ENCODE measurements around the gene IL31RA. TPM values are rescaled to one million over a fixed set of nuclear protein-coding genes. Genes with fewer than 3 reads are reported as not detected.

The IL31RA gene
- total and polyA plus RNA-seq, 10 of the 15 experiments (the other 5 are each of a cell fraction or from before 2014, with no cell fraction given): 0.03 to 0.31 (median 0.11) TPM; not detected in 2

DNA sequence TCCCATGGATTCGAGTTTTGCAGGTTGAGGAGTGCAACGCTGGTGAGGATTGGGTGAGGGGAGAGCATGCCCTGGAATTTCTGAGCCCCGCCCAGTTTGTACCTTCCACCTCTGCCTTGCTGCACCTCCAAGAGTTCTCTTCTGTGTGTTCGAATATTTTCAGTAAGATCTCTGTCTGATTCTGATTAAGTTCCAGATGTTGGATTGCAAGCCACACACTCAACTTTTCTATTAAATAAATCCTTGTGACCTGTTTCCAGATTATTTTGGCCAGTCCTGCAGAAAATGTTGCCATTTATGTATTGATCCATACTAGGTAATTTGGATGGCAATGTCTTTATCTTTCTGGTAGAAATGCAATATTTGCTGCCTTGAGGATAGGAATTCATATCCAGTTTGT is 54.1 kb downstream of the IL31RA start:
- RAD21 ChIA-PET (ENCODE audit: unreplicated experiment): interaction anchor here (1.3 kb wide), 1 partner anchor 14 kb away, joined by 3 read pairs; no protein-coding TSS in a partner anchor
- no TSS peak for BruUV-seq (replicated peaks)
- H3K36me3 ChIP-seq (ENCODE audit: control insufficient read depth in 2 of 2, insufficient read depth in 2 of 2, low read length in 1 of 2): no peaks in the 10 kb centered on the region
- no peak overlapping the region for H3K9ac ChIP-seq (ENCODE audit: control insufficient read depth, insufficient read depth, low read length)
- 64% methylated on average over 4 of the region's 4 CpGs for WGBS (ENCODE audit: insufficient coverage, insufficient replicate concordance, low lambda C conversion rate, missing lambda C conversion rate)
- POLR2A ChIA-PET: interaction anchor here (0.7 to 1.0 kb wide), 2 partner anchors 9 to 82 kb away, joined by 3 read pairs; no protein-coding TSS in a partner anchor
- no peaks in the 10 kb centered on the region for H4K20me1 ChIP-seq (ENCODE audit: control insufficient read depth, insufficient read depth)
- H2AFZ ChIP-seq (ENCODE audit: control insufficient read depth, low read depth, low read length): no peak overlapping the region
- no peak for DNase-seq (ENCODE audit: low read depth, low spot score)
- H3K27ac ChIP-seq (ENCODE audit: control insufficient read depth, insufficient read depth): no peak overlapping the region
- CTCF ChIA-PET: interaction anchor here (0.7 kb wide), 1 partner anchor 343 kb away, joined by 4 read pairs; no protein-coding TSS in a partner anchor
- in situ Hi-C loops (cut with MboI): no loop called here
- H3K4me2 ChIP-seq (ENCODE audit: control insufficient read depth, insufficient read depth): no peak overlapping the region
- no peaks in the 10 kb centered on the region for H3K79me2 ChIP-seq (ENCODE audit: control insufficient read depth, insufficient read depth, low read length)
- H3K9me3 ChIP-seq (replicated peaks; ENCODE audit: control insufficient read depth, insufficient read depth, low read length): no peaks in the 10 kb centered on the region
- intact Hi-C loops (cut with micrococcal nuclease; ENCODE audit: unreplicated experiment): loop anchor here (10.0 kb wide), 2 partner anchors 370 to 730 kb away; partner anchors contain the start of genes CDC20B and PLPP1
- ATAC-seq: no peak
- FAIRE-seq: no peak
- peaks cover 15% of the 10 kb centered on the region for H3K4me1 ChIP-seq (ENCODE audit: control insufficient read depth, insufficient read depth, low read length)
- H3K27me3 ChIP-seq (replicated peaks in 1 of 2; ENCODE audit: control insufficient read depth in 2 of 2, insufficient read depth in 2 of 2, low read length in 1 of 2): no peaks in the 10 kb centered on the region
- no peak overlapping the region for H3K4me3 ChIP-seq
- SMC1A ChIA-PET (ENCODE audit: uncharacterized antibody, unreplicated experiment): interaction anchor here (3.0 kb wide), 1 partner anchor 8 kb away, joined by 33 read pairs; no protein-coding TSS in a partner anchor
- TF ChIP-seq, protein P1, sequence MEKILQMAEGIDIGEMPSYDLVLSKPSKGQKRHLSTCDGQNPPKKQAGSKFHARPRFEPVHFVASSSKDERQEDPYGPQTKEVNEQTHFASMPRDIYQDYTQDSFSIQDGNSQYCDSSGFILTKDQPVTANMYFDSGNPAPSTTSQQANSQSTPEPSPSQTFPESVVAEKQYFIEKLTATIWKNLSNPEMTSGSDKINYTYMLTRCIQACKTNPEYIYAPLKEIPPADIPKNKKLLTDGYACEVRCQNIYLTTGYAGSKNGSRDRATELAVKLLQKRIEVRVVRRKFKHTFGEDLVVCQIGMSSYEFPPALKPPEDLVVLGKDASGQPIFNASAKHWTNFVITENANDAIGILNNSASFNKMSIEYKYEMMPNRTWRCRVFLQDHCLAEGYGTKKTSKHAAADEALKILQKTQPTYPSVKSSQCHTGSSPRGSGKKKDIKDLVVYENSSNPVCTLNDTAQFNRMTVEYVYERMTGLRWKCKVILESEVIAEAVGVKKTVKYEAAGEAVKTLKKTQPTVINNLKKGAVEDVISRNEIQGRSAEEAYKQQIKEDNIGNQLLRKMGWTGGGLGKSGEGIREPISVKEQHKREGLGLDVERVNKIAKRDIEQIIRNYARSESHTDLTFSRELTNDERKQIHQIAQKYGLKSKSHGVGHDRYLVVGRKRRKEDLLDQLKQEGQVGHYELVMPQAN (conservative IDR thresholded peaks at IDR 0.05): no peak
- TF ChIP-seq NR2C2 (IDR thresholded peaks at IDR 0.05; ENCODE audit: borderline replicate concordance, control insufficient read depth, insufficient read length, low read depth): no peak
- TF ChIP-seq, protein P2, sequence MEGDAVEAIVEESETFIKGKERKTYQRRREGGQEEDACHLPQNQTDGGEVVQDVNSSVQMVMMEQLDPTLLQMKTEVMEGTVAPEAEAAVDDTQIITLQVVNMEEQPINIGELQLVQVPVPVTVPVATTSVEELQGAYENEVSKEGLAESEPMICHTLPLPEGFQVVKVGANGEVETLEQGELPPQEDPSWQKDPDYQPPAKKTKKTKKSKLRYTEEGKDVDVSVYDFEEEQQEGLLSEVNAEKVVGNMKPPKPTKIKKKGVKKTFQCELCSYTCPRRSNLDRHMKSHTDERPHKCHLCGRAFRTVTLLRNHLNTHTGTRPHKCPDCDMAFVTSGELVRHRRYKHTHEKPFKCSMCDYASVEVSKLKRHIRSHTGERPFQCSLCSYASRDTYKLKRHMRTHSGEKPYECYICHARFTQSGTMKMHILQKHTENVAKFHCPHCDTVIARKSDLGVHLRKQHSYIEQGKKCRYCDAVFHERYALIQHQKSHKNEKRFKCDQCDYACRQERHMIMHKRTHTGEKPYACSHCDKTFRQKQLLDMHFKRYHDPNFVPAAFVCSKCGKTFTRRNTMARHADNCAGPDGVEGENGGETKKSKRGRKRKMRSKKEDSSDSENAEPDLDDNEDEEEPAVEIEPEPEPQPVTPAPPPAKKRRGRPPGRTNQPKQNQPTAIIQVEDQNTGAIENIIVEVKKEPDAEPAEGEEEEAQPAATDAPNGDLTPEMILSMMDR (IDR thresholded peaks at IDR 0.05 in 2 of 3, conservative IDR thresholded peaks at IDR 0.05 in 1 of 3; ENCODE audit: control insufficient read depth in 2 of 3, extremely low read depth in 1 of 3, insufficient read depth in 1 of 3, low read depth in 3 of 3, low read length in 3 of 3): no peak
- TF ChIP-seq TCF3 (IDR thresholded peaks at IDR 0.05; ENCODE audit: borderline replicate concordance, insufficient read depth, low read depth, low read length): no peak
- TF ChIP-seq, protein P3, sequence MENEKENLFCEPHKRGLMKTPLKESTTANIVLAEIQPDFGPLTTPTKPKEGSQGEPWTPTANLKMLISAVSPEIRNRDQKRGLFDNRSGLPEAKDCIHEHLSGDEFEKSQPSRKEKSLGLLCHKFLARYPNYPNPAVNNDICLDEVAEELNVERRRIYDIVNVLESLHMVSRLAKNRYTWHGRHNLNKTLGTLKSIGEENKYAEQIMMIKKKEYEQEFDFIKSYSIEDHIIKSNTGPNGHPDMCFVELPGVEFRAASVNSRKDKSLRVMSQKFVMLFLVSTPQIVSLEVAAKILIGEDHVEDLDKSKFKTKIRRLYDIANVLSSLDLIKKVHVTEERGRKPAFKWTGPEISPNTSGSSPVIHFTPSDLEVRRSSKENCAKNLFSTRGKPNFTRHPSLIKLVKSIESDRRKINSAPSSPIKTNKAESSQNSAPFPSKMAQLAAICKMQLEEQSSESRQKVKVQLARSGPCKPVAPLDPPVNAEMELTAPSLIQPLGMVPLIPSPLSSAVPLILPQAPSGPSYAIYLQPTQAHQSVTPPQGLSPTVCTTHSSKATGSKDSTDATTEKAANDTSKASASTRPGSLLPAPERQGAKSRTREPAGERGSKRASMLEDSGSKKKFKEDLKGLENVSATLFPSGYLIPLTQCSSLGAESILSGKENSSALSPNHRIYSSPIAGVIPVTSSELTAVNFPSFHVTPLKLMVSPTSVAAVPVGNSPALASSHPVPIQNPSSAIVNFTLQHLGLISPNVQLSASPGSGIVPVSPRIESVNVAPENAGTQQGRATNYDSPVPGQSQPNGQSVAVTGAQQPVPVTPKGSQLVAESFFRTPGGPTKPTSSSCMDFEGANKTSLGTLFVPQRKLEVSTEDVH (IDR thresholded peaks at IDR 0.05; ENCODE audit: low read depth, partially characterized antibody): no peak
- TF ChIP-seq SIN3A (IDR thresholded peaks at IDR 0.05; ENCODE audit: low read depth, low read length): no peak
- TF ChIP-seq ZNF622 (IDR thresholded peaks at IDR 0.05): no peak
- TF ChIP-seq GATAD2B (conservative IDR thresholded peaks at IDR 0.05; ENCODE audit: low read depth): no peak
- TF ChIP-seq, protein P4, sequence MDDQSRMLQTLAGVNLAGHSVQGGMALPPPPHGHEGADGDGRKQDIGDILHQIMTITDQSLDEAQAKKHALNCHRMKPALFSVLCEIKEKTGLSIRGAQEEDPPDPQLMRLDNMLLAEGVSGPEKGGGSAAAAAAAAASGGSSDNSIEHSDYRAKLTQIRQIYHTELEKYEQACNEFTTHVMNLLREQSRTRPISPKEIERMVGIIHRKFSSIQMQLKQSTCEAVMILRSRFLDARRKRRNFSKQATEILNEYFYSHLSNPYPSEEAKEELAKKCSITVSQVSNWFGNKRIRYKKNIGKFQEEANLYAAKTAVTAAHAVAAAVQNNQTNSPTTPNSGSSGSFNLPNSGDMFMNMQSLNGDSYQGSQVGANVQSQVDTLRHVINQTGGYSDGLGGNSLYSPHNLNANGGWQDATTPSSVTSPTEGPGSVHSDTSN (IDR thresholded peaks at IDR 0.05; ENCODE audit: insufficient replicate concordance, low read depth, low read length): no peak
- TF ChIP-seq MYB (IDR thresholded peaks at IDR 0.05; ENCODE audit: borderline replicate concordance, low read depth, low read length): no peak
- TF ChIP-seq TBL1XR1 (IDR thresholded peaks at IDR 0.05; ENCODE audit: low read depth, low read length): no peak
- no peak for TF ChIP-seq BMI1 (IDR thresholded peaks at IDR 0.05; ENCODE audit: borderline replicate concordance)
- TF ChIP-seq, protein P5, sequence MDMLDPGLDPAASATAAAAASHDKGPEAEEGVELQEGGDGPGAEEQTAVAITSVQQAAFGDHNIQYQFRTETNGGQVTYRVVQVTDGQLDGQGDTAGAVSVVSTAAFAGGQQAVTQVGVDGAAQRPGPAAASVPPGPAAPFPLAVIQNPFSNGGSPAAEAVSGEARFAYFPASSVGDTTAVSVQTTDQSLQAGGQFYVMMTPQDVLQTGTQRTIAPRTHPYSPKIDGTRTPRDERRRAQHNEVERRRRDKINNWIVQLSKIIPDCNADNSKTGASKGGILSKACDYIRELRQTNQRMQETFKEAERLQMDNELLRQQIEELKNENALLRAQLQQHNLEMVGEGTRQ (IDR thresholded peaks at IDR 0.05; ENCODE audit: borderline replicate concordance, low read depth, low read length): no peak
- TF ChIP-seq EGR1 (IDR thresholded peaks at IDR 0.05; ENCODE audit: borderline replicate concordance in 1 of 2, low read depth in 2 of 2, low read length in 2 of 2): no peak

Measured in GM12878 (cell line).